Measurements from ENCODE around the gene AGAP1.

AGAP1 gene

GRCh38 chr2:235958221-235958930, 464.5 kb downstream of the AGAP1 start:
- Histone ChIP-seq H3K4me2 (ENCODE audit: low read length) (no peak overlapping the region), H3K79me2 (ENCODE audit: control insufficient read depth, low read length) (no peaks in the 10 kb centered on the region), H3K4me1 (ENCODE audit: control insufficient read depth, low read length) (no peaks in the 10 kb centered on the region), H3K4me3 (ENCODE audit: low read length) (no peak overlapping the region), H3K27ac (ENCODE audit: low read depth, low read length) (no peak overlapping the region), H3K9me2 (replicated peaks; ENCODE audit: control insufficient read depth, low read length) (no peaks in the 10 kb centered on the region), H3K9me3 (ENCODE audit: control insufficient read depth, insufficient read depth, low read length) (no peaks in the 10 kb centered on the region), H4K20me1 (ENCODE audit: control insufficient read depth, insufficient read depth, low read depth, low read length) (no peaks in the 10 kb centered on the region), H3F3A (ENCODE audit: control insufficient read depth, insufficient read depth) (no peaks in the 10 kb centered on the region), H3K36me3 (ENCODE audit: control insufficient read depth, low read length) (no peaks in the 10 kb centered on the region), H3K27me3 (ENCODE audit: control insufficient read depth, low read length) (no peaks in the 10 kb centered on the region)
- no peak for TF ChIP-seq CTCF (IDR thresholded peaks at IDR 0.05; ENCODE audit: low read depth, low read length, poor library complexity, severe bottlenecking)
- TF ChIP-seq EZH2phosphoT487 (IDR thresholded peaks at IDR 0.05; ENCODE audit: borderline replicate concordance, low read length) = no peak

GRCh38 chr2:235958931-235959410, 465.1 kb downstream of the AGAP1 start:
- Histone ChIP-seq H3K27me3 (ENCODE audit: control insufficient read depth, low read length) (no peaks in the 10 kb centered on the region), H3F3A (ENCODE audit: control insufficient read depth, insufficient read depth) (no peaks in the 10 kb centered on the region), H3K79me2 (ENCODE audit: control insufficient read depth, low read length) (no peaks in the 10 kb centered on the region), H3K27ac (ENCODE audit: low read depth, low read length) (no peak overlapping the region), H3K4me2 (ENCODE audit: low read length) (no peak overlapping the region), H3K4me1 (ENCODE audit: control insufficient read depth, low read length) (no peaks in the 10 kb centered on the region), H3K9me3 (ENCODE audit: control insufficient read depth, insufficient read depth, low read length) (no peaks in the 10 kb centered on the region), H3K9me2 (replicated peaks; ENCODE audit: control insufficient read depth, low read length) (no peaks in the 10 kb centered on the region), H3K36me3 (ENCODE audit: control insufficient read depth, low read length) (no peaks in the 10 kb centered on the region), H3K4me3 (ENCODE audit: low read length) (no peak overlapping the region), H4K20me1 (ENCODE audit: control insufficient read depth, insufficient read depth, low read depth, low read length) (no peaks in the 10 kb centered on the region)
- no peak for TF ChIP-seq CTCF (IDR thresholded peaks at IDR 0.05; ENCODE audit: low read depth, low read length, poor library complexity, severe bottlenecking)
- no peak for TF ChIP-seq EZH2phosphoT487 (IDR thresholded peaks at IDR 0.05; ENCODE audit: borderline replicate concordance, low read length)

- Histone ChIP-seq H3K9me3 (ENCODE audit: control insufficient read depth, insufficient read depth, low read length) (no peaks in the 10 kb centered on the region), H3K4me3 (ENCODE audit: low read length) (no peak overlapping the region), H3F3A (ENCODE audit: control insufficient read depth, insufficient read depth) (no peaks in the 10 kb centered on the region), H3K9me2 (replicated peaks; ENCODE audit: control insufficient read depth, low read length) (no peaks in the 10 kb centered on the region), H4K20me1 (ENCODE audit: control insufficient read depth, insufficient read depth, low read depth, low read length) (no peaks in the 10 kb centered on the region), H3K4me2 (ENCODE audit: low read length) (no peak overlapping the region), H3K27me3 (ENCODE audit: control insufficient read depth, low read length) (no peaks in the 10 kb centered on the region), H3K27ac (ENCODE audit: low read depth, low read length) (no peak overlapping the region), H3K4me1 (ENCODE audit: control insufficient read depth, low read length) (no peaks in the 10 kb centered on the region), H3K36me3 (ENCODE audit: control insufficient read depth, low read length) (no peaks in the 10 kb centered on the region), H3K79me2 (ENCODE audit: control insufficient read depth, low read length) (no peaks in the 10 kb centered on the region)
- no peak for TF ChIP-seq EZH2phosphoT487 (IDR thresholded peaks at IDR 0.05; ENCODE audit: borderline replicate concordance, low read length)
- TF ChIP-seq CTCF (IDR thresholded peaks at IDR 0.05; ENCODE audit: low read depth, low read length, poor library complexity, severe bottlenecking) = no peak
These were observed 466.3 kb downstream of the AGAP1 start for GRCh38 chr2:235960011-235960715.

Data from DOHH2 (cell line).